NCI-H128 (cell line): ENCODE data around the gene FBXO21.
"Not testable (repeated sequence)": the region's sequence is repeated elsewhere in the genome, so short reads cannot be mapped to it uniquely, and the experiment has no call there.

Experiments used
- DNase-seq: peaks from one replicate; lab custom pipeline; 2025; ENCODE audit not compliant: unreplicated experiment; lab: John Stamatoyannopoulos, UW

Gene FBXO21

GRCh38 chr12:117109943-117110635 is 80.2 kb downstream of the FBXO21 start:
- no peak for DNase-seq

- no peak for DNase-seq
Observed at GRCh38 chr12:117105902-117106301, 84.4 kb downstream of the FBXO21 start.

GRCh38 chr12:117104003-117104402 is 86.3 kb downstream of the FBXO21 start:
- not testable (repeated sequence) for DNase-seq

GRCh38 chr12:117102800-117103181 is 87.5 kb downstream of the FBXO21 start:
- DNase-seq = no peak

GRCh38 chr12:117101953-117102799 is 88.1 kb downstream of the FBXO21 start:
- DNase-seq = no peak

- DNase-seq = no peak
Observed at GRCh38 chr12:117100851-117101673, 89.2 kb downstream of the FBXO21 start.

GRCh38 chr12:117100251-117100650 is 90.0 kb downstream of the FBXO21 start:
- no peak for DNase-seq

GRCh38 chr12:117098361-117099217 is 91.7 kb downstream of the FBXO21 start:
- no peak for DNase-seq

- no peak for DNase-seq
Observed at GRCh38 chr12:117098024-117098360, 92.3 kb downstream of the FBXO21 start.

GRCh38 chr12:117097159-117097558 is 93.1 kb downstream of the FBXO21 start:
- no peak for DNase-seq

GRCh38 chr12:117096501-117097042 is 93.7 kb downstream of the FBXO21 start:
- no peak for DNase-seq

- DNase-seq = not testable (repeated sequence)
Observed at GRCh38 chr12:117095191-117095590, 95.1 kb downstream of the FBXO21 start.

GRCh38 chr12:117093918-117094630 is 96.2 kb downstream of the FBXO21 start:
- peak; percentile 47 for DNase-seq

GRCh38 chr12:117093431-117093830 is 96.8 kb downstream of the FBXO21 start:
- no peak for DNase-seq

GRCh38 chr12:117092886-117093285 is 97.4 kb downstream of the FBXO21 start:
- DNase-seq = no peak

- no peak for DNase-seq
Observed at GRCh38 chr12:117092511-117092780, 97.8 kb downstream of the FBXO21 start.
